GM21576 (cell line): ENCODE measurements around the gene FRAT1.

Experiments used
- ATAC-seq: cut with Tn5 transposase; IDR thresholded peaks from one replicate; pipeline ENCODE4 v1.9.1; 2021; ENCODE audit warnings: mild to moderate bottlenecking, moderate library complexity; ENCODE audit not compliant: unreplicated experiment

FRAT1 gene

GRCh38 chr10:97307866-97308780, 10.9 kb upstream of the FRAT1 start:
- no peak for ATAC-seq

- no peak for ATAC-seq
These were observed 7.9 kb upstream of the FRAT1 start for GRCh38 chr10:97311111-97311626.

- ATAC-seq: no peak
These were observed 6.2 kb upstream of the FRAT1 start for GRCh38 chr10:97312897-97313296.

- no peak for ATAC-seq
These were observed 4.4 kb upstream of the FRAT1 start for GRCh38 chr10:97314671-97315070.

GRCh38 chr10:97319671-97320479, 804 bp downstream of the FRAT1 start:
- ATAC-seq: peak; percentile 36

GRCh38 chr10:97320480-97321031, 1.5 kb downstream of the FRAT1 start:
- no peak for ATAC-seq

- no peak for ATAC-seq
These were observed 2.1 kb downstream of the FRAT1 start for GRCh38 chr10:97321032-97321803.

GRCh38 chr10:97321804-97322190, 2.7 kb downstream of the FRAT1 start:
- no peak for ATAC-seq

- no peak for ATAC-seq
These were observed 4.4 kb downstream of the FRAT1 start for GRCh38 chr10:97323501-97323900.

- no peak for ATAC-seq
These were observed 6.7 kb downstream of the FRAT1 start for GRCh38 chr10:97325754-97326153.

GRCh38 chr10:97327348-97328294, 8.6 kb downstream of the FRAT1 start:
- no peak for ATAC-seq

- no peak for ATAC-seq
These were observed 9.8 kb downstream of the FRAT1 start for GRCh38 chr10:97328646-97329453.

- ATAC-seq: no peak
These were observed 10.7 kb downstream of the FRAT1 start for GRCh38 chr10:97329766-97330165.

- ATAC-seq: no peak
These were observed 12.2 kb downstream of the FRAT1 start for GRCh38 chr10:97331153-97331703.

GRCh38 chr10:97332591-97333350, 13.7 kb downstream of the FRAT1 start:
- ATAC-seq: no peak

GRCh38 chr10:97333351-97333600, 14.2 kb downstream of the FRAT1 start:
- no peak for ATAC-seq

GRCh38 chr10:97333601-97334369, 14.7 kb downstream of the FRAT1 start:
- peak; percentile 15 for ATAC-seq
